Endometrial microvascular endothelial cells (primary cell): ENCODE measurements around the gene MAT2B. TPM values are rescaled to one million over a fixed set of nuclear protein-coding genes. Genes with fewer than 3 reads are reported as not detected.

Source experiments
- in situ Hi-C: cut with HindIII; loops from 2 replicates; pipeline ENCODE4 v1.10.0; 2017; ENCODE audit warnings: low sequenced_read_pairs, low pct_unique_long_range_greater_than_20kb; ENCODE audit errors: inconsistent ontology term
- total RNA-seq: library from RNA; depleted of rRNA; stranded (reverse); fragments of >200 nt; gene quantifications from one replicate; pipeline ENCODE4 v1.2.3, GENCODE V29; 2015; ENCODE audit errors: inconsistent ontology term

The MAT2B gene
- total RNA-seq = 189 TPM

DNA sequence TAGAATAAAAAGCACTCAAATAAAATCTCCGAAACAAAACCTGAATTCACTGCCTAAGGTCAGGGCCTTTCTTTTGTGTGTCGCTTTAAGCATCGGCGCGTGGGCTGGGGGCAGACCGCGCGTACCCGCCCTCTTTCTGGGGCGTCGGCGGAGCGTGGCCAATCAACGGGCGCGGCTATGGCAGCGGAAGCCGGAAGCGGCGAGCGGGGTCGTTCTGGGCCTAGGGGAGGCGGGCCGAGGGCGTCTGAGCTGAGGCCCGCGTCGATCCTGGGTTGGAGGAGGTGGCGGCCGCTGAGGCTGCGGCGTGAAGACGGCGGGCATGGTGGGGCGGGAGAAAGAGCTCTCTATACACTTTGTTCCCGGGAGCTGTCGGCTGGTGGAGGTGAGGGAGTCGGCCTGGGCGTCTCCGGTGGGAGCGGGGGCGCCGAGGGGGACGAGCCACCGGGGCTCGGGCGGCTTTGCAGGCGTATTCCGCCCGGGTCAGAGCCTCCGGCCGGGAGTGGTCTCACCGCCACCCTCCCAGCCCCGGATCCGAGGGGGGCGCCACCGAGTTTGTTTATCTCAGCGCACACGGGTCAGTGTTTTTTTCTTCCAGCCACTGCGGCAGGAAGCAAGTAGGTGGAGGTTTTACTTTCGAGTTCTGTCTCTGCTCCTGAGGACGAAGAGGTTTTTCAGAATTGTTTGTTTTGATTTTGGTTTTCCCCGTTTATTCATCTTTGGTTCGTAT lies at the start of gene MAT2B:
Gene MAT2B (plus strand): TSS at position 252 of the 727 bp plus-strand sequence. CDS start 68 bp downstream, at position 320.
- in situ Hi-C loops = no loop called here

DNA sequence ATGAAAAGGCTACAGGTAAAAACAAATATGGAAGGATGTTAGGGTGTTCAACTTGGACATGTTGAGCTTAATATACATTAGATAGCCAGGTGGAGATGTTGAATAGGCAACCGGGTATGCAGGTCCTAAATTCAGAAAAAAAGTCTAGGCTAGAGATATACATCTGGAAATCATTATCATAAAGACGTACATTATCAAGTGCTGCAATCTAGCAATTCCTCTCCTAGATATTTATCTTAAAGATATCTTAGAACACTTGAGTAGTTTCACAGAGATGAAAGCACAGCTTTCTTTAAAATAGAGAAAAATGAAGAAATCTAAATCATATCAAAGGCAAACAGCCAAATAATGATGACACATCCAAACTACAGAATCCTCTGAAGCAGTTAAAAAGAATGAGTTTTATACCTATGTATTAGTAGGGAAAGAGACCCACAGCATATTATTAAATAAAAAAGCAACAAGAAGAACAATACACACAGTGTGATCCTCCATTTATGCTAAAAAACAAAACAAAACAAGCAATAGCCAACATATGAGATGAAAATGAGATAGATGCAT lies 49.3 kb upstream of the MAT2B start:
- in situ Hi-C loops = no loop called here

DNA sequence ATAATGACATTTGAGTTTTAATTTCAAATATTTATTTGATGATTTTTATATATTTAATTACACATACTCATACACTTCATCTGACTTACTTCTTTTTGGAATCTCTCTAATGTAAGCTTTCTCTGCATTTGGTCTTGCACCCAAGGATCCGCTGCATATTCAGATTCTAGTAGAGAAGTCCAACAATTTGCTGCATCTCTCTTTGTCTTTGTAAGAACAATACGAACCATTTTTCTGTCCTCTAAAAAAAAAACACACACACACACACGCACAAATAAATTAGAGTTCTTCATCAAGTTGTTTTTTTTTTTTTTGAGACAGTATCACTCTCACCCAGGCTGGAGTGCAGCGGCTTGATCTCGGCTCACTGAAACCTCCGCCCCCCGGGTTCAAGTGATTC lies 48.6 kb upstream of the MAT2B start:
- in situ Hi-C loops = no loop called here

DNA sequence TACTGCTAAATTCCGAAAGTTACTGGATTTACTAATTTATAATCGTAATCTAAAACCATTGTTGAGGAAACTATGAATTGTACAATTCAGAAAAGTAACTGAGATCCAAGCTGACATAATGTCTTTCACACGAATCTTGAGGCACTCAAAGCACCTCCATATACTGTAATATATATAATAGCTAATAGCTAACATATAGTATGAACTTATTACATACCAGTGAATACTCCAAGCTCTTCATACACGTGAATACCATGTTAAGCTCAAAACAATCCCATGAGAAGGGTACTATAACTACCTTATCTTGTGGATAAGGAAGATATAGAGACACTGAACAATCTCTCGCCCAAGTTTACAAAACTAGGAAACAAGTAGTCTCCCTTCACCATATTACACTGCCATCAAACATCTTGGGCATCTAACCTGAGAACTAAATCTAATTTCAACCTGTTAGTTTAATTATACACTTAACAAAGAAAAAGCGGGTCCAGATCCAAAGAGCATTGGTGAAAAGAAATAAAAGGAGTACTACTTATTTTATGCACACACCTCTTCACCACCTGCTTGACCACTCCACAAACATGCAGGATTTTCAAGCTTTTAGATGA lies 46.5 kb upstream of the MAT2B start:
- in situ Hi-C loops = no loop called here

DNA sequence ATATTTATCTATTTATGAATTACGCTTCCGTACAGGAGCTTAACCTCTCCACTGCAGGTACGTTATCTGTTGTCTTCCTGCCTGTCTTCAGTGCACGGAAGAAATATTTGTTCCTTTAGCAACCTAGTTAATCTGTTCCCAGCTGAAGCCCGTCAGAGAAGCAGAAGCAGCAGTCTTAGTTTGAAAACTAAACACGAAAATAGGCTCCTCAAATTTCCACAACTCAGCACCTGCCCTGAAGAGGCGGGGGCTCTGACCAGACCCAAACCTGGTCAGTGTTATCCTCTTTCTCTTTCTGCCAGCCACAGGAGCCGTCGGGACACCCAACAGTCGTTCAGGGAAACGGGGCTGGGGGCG lies 46.0 kb upstream of the MAT2B start:
- in situ Hi-C loops = no loop called here

DNA sequence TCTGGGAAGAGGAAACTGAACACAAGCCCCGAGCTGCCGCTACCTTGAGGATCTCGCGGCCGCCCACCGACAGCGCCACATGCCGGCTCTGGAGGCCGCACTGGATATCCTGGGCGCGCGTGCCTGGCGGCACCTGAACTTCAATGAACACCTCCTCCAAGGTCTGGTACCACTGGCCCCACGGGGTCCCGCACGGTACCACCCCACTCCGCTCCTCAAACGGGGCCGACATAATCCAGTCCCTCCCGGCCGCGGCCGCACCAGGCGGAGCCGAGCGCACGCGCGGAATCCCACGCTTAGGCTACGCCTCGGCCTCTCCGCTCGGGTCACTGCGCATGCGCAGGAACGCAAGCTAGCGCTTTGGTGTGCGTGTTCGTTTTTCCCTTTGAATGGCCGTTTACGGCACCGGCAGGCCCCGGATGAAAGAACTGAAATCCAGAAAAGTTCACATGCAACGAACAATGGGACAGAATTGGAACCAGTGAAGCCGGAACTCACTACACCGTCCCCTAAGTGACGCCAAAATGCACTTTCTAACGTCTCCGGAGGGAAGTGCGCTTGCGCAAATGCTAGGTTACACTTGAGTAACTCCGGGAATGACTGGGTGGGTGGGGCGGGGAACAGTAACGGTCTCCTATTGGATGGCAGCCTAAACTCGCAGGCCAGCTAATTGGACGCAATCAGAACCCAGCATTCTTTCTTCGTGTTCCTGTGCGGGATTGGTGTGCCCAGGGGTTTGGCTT lies 45.4 kb upstream of the MAT2B start, which contains the start of gene NUDCD2:
Gene NUDCD2 (minus strand): TSS at position 284 of the 743 bp plus-strand sequence. CDS start 52 bp downstream, at position 232.
- in situ Hi-C loops = no loop called here

DNA sequence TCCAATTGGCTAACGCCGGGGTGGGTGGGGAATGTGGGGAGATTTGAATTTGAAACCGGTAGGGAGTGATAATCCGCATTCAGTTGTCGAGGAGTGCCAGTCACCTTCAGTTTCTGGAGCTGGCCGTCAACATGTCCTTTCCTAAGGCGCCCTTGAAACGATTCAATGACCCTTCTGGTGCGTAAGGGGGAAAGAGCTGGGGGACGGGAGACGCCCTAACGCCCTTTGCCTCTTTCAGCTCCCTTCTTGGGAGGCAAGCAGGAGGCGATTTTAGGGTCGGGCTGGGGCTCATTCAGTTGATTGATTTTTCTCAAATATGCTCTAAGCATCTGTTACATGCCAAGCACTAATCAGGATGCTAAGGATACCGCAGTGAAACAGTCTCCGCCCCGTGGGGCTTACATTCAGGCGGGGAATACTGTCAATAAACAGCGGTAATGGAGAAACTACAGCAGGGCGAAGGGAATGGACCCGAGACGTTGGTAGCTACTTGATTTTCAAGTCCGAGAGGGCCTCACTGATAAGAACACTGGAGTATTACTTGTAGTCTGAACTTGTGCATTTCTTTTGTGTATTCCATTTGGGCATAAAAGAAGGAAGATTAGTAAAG lies 44.8 kb upstream of the MAT2B start, which contains the start of gene HMMR:
Gene HMMR (plus strand): TSS at position 71 of the 610 bp plus-strand sequence. CDS start 61 bp downstream, at position 132.
- in situ Hi-C loops = no loop called here

DNA sequence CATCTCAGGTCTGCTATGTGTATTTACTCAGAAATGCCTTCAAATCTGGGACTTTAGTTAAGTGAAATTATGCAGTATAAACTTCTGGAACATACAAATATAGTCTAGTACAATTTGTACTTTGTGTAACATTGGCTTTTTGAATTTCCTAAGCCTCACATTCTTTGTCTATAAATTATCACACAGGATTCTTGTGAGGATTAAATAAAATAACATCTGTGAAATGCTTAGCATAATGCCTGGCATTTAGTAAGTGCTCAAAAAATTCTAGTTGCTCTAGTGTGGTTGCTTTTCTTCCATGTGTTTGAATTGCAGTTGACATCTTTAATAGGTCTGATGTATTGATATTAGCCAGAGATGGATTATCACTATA lies 42.4 kb upstream of the MAT2B start:
- in situ Hi-C loops = no loop called here

DNA sequence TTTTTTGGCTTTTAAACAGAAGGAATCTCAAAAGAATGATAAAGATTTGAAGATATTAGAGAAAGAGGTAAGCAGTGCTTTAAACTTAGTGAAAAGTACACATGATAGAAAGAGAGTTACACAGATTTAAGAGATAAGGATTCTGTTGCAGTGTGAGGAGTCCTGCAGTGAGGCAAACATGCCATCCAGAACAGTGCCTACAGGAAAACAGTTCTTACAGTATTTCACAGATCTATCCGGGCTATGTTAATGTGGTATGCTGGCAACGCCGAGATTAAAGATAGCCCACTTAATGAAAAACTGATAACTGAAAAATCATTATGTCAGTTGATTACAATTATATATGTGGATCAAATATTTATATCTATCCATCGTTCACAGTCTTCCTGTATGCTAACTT lies 37.7 kb upstream of the MAT2B start:
- in situ Hi-C loops = no loop called here

DNA sequence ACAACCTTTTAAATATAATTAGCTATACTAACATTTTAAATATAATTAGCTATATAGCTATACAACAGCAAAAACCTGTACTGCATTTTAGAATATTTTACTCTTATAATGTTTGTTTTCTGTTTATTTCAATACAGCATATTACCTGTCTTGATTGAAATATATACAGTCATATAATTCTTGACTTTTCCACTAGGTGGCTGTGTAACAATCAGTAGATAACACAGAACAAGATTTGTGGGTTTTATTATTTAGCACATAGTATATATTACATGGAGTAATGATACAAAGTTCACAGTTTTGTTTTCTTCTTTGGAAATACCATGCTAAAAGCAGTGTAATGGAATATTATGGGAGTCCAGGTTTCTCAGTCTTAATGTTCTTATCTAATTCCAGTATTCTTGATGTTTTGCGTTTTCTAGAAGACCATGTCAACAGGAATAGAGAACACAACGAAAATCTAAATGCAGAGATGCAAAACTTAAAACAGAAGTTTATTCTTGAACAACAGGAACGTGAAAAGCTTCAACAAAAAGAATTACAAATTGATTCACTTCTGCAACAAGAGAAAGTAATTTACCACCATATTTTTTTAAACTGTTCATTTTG lies 31.7 kb upstream of the MAT2B start:
- in situ Hi-C loops = no loop called here

DNA sequence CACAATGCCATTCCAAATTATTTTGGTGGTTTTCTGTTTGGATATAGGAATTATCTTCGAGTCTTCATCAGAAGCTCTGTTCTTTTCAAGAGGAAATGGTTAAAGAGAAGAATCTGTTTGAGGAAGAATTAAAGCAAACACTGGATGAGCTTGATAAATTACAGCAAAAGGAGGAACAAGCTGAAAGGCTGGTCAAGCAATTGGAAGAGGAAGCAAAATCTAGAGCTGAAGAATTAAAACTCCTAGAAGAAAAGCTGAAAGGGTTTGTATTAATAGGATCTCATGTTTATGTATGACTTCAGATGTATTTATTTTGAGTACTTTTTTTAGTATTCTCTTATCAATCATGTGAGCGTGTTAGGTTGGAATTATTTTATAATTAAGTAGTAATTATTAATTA lies 30.0 kb upstream of the MAT2B start:
- in situ Hi-C loops = no loop called here

DNA sequence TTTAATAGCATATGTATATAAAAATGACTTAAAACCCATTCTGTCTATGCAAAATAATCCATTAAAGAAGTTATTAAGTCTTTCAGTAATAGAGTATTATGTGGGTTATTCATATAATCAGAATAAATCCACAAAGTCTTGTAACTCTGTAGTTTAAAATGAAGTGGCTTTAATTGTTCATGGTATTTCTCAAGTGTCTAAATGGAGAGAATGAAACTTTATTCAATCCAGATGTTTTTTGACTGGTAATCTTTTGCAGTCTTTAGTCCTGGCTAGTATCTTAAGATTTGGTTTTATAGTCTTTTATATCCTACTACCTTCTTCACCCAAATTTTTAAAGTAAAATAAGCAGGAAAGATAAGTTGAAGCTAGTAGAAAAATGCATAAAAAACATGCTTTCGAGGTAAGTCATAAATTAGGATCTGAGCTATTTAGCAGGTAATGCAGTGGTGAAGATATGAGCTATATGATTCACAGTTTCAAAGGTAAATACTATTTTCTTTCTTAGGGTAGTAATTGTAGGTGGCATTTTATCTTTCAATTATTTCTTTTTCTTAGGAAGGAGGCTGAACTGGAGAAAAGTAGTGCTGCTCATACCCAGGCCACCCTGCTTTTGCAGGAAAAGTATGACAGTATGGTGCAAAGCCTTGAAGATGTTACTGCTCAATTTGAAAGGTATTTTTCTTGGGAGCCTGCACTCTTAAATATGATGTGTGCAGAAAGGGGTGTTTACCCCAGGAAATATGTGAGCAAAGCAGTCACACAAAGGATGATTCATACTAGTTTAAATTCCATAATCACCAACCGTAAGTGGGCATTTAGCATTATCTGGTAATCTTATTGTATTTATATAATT lies 27.1 kb upstream of the MAT2B start:
- in situ Hi-C loops = no loop called here

DNA sequence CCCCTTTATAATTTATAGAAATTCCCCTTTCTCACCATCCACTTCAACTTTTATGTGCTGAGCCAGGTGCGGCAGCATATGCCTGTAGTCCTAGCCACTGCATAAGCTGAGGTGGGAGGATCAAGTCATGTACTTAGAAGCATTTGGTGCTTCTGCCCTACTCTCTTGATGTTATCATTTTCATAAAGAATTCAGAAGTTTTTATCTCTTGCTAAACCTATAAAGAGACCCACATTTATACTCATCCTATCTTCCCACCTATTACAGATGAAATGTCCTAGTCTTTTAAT lies 26.5 kb upstream of the MAT2B start:
- in situ Hi-C loops = no loop called here

DNA sequence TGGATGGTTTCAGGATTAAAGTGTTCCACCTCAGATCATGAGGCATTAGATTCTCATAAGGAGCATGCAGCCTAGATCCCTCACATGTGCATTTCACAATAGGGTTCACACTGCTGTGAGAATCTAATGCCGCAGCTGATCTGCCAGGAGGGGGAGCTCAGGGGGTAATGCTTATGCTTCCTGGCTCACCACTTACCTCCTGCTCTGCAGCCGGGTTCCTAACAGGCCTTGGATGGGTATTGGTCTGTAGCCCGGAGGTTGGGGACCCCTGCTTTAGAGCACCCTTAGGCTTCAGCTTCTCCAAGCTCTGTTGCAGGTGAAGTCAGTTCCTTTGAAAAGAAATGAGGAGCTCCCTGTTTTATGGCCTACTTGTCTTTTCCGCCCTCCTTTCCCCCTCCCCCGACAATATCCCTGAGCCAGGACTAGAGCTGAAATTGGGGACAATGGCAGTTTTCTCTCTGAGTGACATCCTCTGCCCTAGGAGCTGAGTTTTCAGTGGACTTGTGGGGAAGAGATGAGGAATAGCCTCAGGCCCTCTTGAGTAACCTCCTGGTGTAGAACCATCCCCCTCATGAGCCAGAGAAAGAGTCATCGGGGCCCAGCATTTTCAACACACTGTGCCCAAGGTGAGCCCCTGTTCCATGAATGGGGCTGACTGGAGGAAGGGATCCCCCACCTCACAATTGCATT lies 16.2 kb upstream of the MAT2B start:
- in situ Hi-C loops = no loop called here

DNA sequence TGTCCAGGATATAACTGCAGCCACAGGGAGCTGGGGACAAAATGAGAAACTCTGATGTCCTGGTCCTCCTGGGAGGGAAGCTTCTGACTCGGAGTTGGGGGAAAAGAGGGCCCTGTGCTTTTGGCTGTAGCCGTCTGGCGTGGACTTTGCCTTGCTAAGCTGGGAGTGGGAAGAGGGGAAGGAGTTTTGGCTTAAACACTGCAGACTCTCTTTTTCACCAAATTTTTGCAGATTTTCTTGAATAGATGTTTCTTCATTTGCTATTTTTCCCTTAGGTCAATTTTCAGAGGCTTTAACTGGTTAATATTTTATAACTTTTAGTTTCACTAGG lies 15.7 kb upstream of the MAT2B start:
- in situ Hi-C loops = no loop called here

DNA sequence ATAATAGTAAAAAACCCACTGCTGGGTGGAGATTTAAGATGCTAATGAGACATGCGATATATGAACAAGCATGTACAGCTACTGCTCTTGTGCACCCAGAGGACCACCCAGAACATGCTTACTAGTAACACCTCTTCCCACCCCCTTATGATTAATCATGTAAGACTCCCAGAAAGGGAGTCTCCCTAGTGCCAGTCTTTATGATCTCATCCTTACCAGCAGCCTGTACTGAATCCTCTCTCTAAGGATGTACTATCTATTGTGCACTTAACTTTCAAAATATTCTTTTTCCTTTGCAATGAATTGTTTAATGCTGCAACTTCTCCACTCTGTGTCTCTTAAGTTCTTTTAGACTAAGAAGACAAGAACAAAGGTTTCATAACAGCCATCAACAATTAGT lies 9.1 kb upstream of the MAT2B start:
- in situ Hi-C loops = no loop called here

DNA sequence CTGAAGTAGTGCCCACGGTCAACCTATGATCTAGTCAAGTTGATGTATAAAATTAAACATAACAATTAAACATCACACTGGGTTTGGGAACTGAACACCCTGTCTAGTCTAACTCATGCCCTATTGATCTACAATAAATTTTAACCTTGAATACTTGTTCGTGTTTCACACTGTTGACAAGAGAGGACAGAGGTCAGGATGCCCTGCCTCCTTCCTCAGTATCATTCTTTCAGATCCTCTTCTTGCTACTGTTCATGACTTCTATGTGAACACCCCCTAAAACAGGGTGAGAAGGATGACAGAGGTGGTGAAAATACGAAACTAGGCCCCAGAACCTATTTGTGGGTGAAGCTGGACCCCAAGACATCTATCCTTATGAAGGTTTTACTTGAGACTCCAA lies 8.1 kb upstream of the MAT2B start:
- in situ Hi-C loops = no loop called here

DNA sequence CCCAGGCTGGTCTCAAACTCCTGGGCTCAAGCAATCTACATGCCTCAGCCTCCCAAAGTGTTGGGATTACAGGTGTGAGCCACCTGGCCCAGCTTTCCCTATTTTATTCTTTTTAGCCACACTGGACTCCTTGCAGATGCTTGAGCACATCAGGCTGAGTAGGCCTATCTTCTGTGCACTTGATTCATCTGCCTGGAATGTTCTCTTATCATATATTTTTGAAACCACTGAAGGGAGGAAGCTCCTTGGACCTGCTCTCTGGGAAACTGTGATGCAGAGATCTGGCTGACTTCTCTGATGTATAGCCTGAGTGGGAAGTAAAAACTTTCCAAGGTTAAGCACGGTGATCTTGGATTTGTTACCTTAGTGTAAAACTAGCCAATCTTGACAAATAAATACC lies 6.5 kb upstream of the MAT2B start:
- in situ Hi-C loops = no loop called here
